Jurkat, Clone E6-1 (cell line): ENCODE measurements around the gene ATP6V1G3.
"Not testable (repeated sequence)": the region's sequence is repeated elsewhere in the genome, so short reads cannot be mapped to it uniquely, and the experiment has no call there.

ENCODE experiments used
- DNase-seq: peaks from one replicate; pipeline ENCODE4 v3.0.0-alpha.2; 2011; ENCODE audit warnings: low read depth, low spot score
- H3K4me3 ChIP-seq: 2 replicates; pipeline ENCODE4 v1.5.1; 2011; ENCODE audit warnings: mild to moderate bottlenecking, low read length, control low read depth, moderate library complexity

Gene ATP6V1G3

GRCh38 chr1:198545156-198545555, 4.7 kb upstream of the ATP6V1G3 start:
- H3K4me3 ChIP-seq, result no peak overlapping the region
- DNase-seq, result no peak

GRCh38 chr1:198544265-198544664, 3.8 kb upstream of the ATP6V1G3 start:
- DNase-seq, result no peak
- no peak overlapping the region for H3K4me3 ChIP-seq

GRCh38 chr1:198543670-198544260, 3.3 kb upstream of the ATP6V1G3 start:
- DNase-seq, result no peak
- H3K4me3 ChIP-seq, result no peak overlapping the region

- H3K4me3 ChIP-seq, result no peak overlapping the region
- no peak for DNase-seq
Observed at GRCh38 chr1:198542632-198543031, 2.2 kb upstream of the ATP6V1G3 start.

GRCh38 chr1:198541737-198542136, 1.3 kb upstream of the ATP6V1G3 start:
- H3K4me3 ChIP-seq, result no peak overlapping the region
- no peak for DNase-seq

- no peak for DNase-seq
- no peak overlapping the region for H3K4me3 ChIP-seq
Observed at GRCh38 chr1:198538579-198539364, 1.7 kb downstream of the ATP6V1G3 start.

- H3K4me3 ChIP-seq, result no peak overlapping the region
- DNase-seq, result no peak
Observed at GRCh38 chr1:198535631-198536030, 4.8 kb downstream of the ATP6V1G3 start.

GRCh38 chr1:198534548-198535418, 5.7 kb downstream of the ATP6V1G3 start:
- no peak for DNase-seq
- H3K4me3 ChIP-seq, result no peak overlapping the region

GRCh38 chr1:198531891-198532290, 8.6 kb downstream of the ATP6V1G3 start:
- DNase-seq, result no peak
- H3K4me3 ChIP-seq, result no peak overlapping the region

- DNase-seq, result no peak
- H3K4me3 ChIP-seq, result no peak overlapping the region
Observed at GRCh38 chr1:198530953-198531352, 9.5 kb downstream of the ATP6V1G3 start.

- no peak for DNase-seq
- no peak overlapping the region for H3K4me3 ChIP-seq
Observed at GRCh38 chr1:198529414-198529813, 11.1 kb downstream of the ATP6V1G3 start.

GRCh38 chr1:198528364-198528763, 12.1 kb downstream of the ATP6V1G3 start:
- H3K4me3 ChIP-seq, result no peak overlapping the region
- DNase-seq, result no peak

- no peak overlapping the region for H3K4me3 ChIP-seq
- no peak for DNase-seq
Observed at GRCh38 chr1:198524556-198524955, 15.9 kb downstream of the ATP6V1G3 start.

GRCh38 chr1:198524127-198524526, 16.4 kb downstream of the ATP6V1G3 start:
- not testable (repeated sequence) for DNase-seq, H3K4me3 ChIP-seq

- peak overlapping the region; percentile 0; the same call in 1 of the 2 replicates for H3K4me3 ChIP-seq
- peak; percentile 60 for DNase-seq
Observed at GRCh38 chr1:198523182-198523950, 17.1 kb downstream of the ATP6V1G3 start.

- DNase-seq, result no peak
- H3K4me3 ChIP-seq, result no peak overlapping the region
Observed at GRCh38 chr1:198520524-198521254, 19.8 kb downstream of the ATP6V1G3 start.

GRCh38 chr1:198519639-198520501, 20.6 kb downstream of the ATP6V1G3 start:
- peak; percentile 54 for DNase-seq
- H3K4me3 ChIP-seq, result no peak overlapping the region
